Brain microvascular endothelial cell (primary cell): ENCODE data around the gene BMP7.

ENCODE experiments used
- DNase-seq: peaks from one replicate; pipeline ENCODE4 v3.0.0-alpha.2; 2020
- H3K27ac ChIP-seq: fragments of 250-450 bp; sonication (Bioruptor Pico); 2 replicates; pipeline ENCODE4 v1.5.1; 2020; ENCODE audit warnings: mild to moderate bottlenecking, moderate library complexity
- H3K27me3 ChIP-seq: fragments of 250-450 bp; sonication (Bioruptor Pico); replicated peaks from 2 replicates; pipeline ENCODE4 v1.5.1; 2020; ENCODE audit warnings: mild to moderate bottlenecking
- H3K36me3 ChIP-seq: fragments of 250-450 bp; sonication (Bioruptor Pico); replicated peaks from 2 replicates; pipeline ENCODE4 v1.5.1; 2020; ENCODE audit warnings: mild to moderate bottlenecking
- H3K4me3 ChIP-seq: 2 replicates; pipeline ENCODE4 v1.5.1; 2011; ENCODE audit warnings: low read depth, mild to moderate bottlenecking, control low read depth, low read length, moderate library complexity
- CTCF ChIP-seq: IDR thresholded peaks from 2 replicates; pipeline ENCODE4 v1.5.1; 2011; ENCODE audit warnings: low read depth, mild to moderate bottlenecking, moderate library complexity, low read length, control low read depth, inconsistent platforms; ENCODE audit errors: missing control alignments
- in situ Hi-C: cut with HindIII; loops from 2 replicates; pipeline ENCODE4 v1.10.0; 2017; ENCODE audit warnings: low sequenced_read_pairs, low pct_ligation_motif_present

Gene BMP7

GRCh38 chr20:57230247-57230646 is 36.2 kb downstream of the BMP7 start:
- Histone ChIP-seq H3K27me3 (no peaks in the 10 kb centered on the region), H3K4me3 (no peak overlapping the region), H3K27ac (no peak overlapping the region), H3K36me3 (no peaks in the 10 kb centered on the region)
- in situ Hi-C loops = no loop called here
- no peak for TF ChIP-seq CTCF
- DNase-seq = no peak

GRCh38 chr20:57229490-57229889 is 37.0 kb downstream of the BMP7 start:
- TF ChIP-seq CTCF = no peak
- H3K27me3 ChIP-seq = no peaks in the 10 kb centered on the region
- in situ Hi-C loops = no loop called here

GRCh38 chr20:57225830-57226229 is 40.6 kb downstream of the BMP7 start:
- TF ChIP-seq CTCF = no peak
- DNase-seq = no peak
- no peaks in the 10 kb centered on the region for H3K27me3 ChIP-seq
- H3K4me3 ChIP-seq = no peak overlapping the region
- H3K36me3 ChIP-seq = no peaks in the 10 kb centered on the region
- H3K27ac ChIP-seq = no peak overlapping the region
- in situ Hi-C loops = no loop called here

More at GRCh38 chr20:57229490-57229889, 37.0 kb downstream of the BMP7 start:
- H3K4me3 ChIP-seq = no peak overlapping the region
- no peak overlapping the region for H3K27ac ChIP-seq
- no peak for DNase-seq
- no peaks in the 10 kb centered on the region for H3K36me3 ChIP-seq

- Histone ChIP-seq H3K27me3 (no peaks in the 10 kb centered on the region), H3K4me3 (no peak overlapping the region), H3K36me3 (no peaks in the 10 kb centered on the region), H3K27ac (no peak overlapping the region)
- in situ Hi-C loops = no loop called here
- DNase-seq = no peak
- TF ChIP-seq CTCF = no peak
Measured at GRCh38 chr20:57225197-57225733, 41.2 kb downstream of the BMP7 start.

GRCh38 chr20:57224641-57225138 is 41.8 kb downstream of the BMP7 start:
- no peak for TF ChIP-seq CTCF
- no peak for DNase-seq
- no peak overlapping the region for H3K27ac ChIP-seq

GRCh38 chr20:57223648-57224489 is 42.6 kb downstream of the BMP7 start:
- DNase-seq = no peak
- in situ Hi-C loops = no loop called here
- Histone ChIP-seq H3K27me3 (no peaks in the 10 kb centered on the region), H3K36me3 (no peaks in the 10 kb centered on the region), H3K4me3 (no peak overlapping the region), H3K27ac (no peak overlapping the region)
- no peak for TF ChIP-seq CTCF

More at GRCh38 chr20:57224641-57225138, 41.8 kb downstream of the BMP7 start:
- no peaks in the 10 kb centered on the region for H3K27me3 ChIP-seq
- in situ Hi-C loops = no loop called here
- no peaks in the 10 kb centered on the region for H3K36me3 ChIP-seq
- no peak overlapping the region for H3K4me3 ChIP-seq
